ENCODE measurements around the gene MACF1. TPM values are rescaled to one million over a fixed set of nuclear protein-coding genes. Genes with fewer than 3 reads are reported as not detected.

MACF1 gene
- total RNA-seq, 4 donors from 2014 or later, result 78.7 to 139 (median 113) TPM

GRCh38 chr1:39214998-39215873 is 10.7 kb downstream of the MACF1 start:
- no peaks in the 10 kb centered on the region for H3K36me3 ChIP-seq
- H3K4me1 ChIP-seq, result peaks cover 30 to 38% of the 10 kb centered on the region in 2 donors
- peak overlapping the region in 1 of 4 donors; percentile 3 for H3K4me3 ChIP-seq
- H3K9me3 ChIP-seq, result no peaks in the 10 kb centered on the region
- in situ Hi-C loops (cut with MboI; ENCODE audit: low sequenced_read_pairs in 4 of 4) (no loop called here), intact Hi-C loops (cut with DNase I; ENCODE audit: low total_unique reads) (no loop called here)
- TF ChIP-seq CTCF (IDR thresholded peaks at IDR 0.05 in 4 of 5, conservative IDR thresholded peaks at IDR 0.05 in 1 of 5), result no peak
- no peak for TF ChIP-seq POLR2A (IDR thresholded peaks at IDR 0.05)
- ATAC-seq (no peak), DNase-seq (no peak)
- no peaks in the 10 kb centered on the region for H3K27me3 ChIP-seq
- peak overlapping the region in 2 of 4 donors; percentile 18 to 47 for H3K27ac ChIP-seq

DNA sequence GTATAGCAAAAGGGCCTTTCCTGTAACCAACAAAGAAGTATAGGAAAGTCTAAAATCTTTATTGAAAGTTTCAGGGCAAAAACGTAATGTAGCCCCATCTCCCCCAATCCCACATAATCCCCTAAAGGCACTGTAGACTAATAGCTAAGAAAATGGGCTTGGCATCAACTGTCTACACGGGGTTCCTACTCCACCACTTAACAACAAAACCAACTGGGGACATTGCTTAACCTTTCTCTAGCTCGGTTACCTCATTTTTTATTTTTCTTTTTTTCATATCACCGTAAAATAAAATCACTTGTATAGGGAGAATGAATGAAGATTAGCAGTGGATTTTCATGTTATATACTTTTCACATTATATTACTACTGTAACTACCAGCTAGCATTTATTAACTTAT is 12.3 kb downstream of the MACF1 start:
- Histone ChIP-seq H3K27me3 (no peaks in the 10 kb centered on the region), H3K4me1 (peaks cover 30 to 38% of the 10 kb centered on the region in 2 donors), H3K36me3 (no peaks in the 10 kb centered on the region), H3K4me3 (no peak overlapping the region), H3K9me3 (no peaks in the 10 kb centered on the region), H3K27ac (no peak overlapping the region)
- ATAC-seq, result no peak
- TF ChIP-seq POLR2A (IDR thresholded peaks at IDR 0.05), result no peak
- no peak for TF ChIP-seq CTCF (IDR thresholded peaks at IDR 0.05 in 4 of 5, conservative IDR thresholded peaks at IDR 0.05 in 1 of 5)
- DNase-seq, result no peak
- intact Hi-C loops (cut with DNase I; ENCODE audit: low total_unique reads), result no loop called here
- in situ Hi-C loops (cut with MboI; ENCODE audit: low sequenced_read_pairs in 4 of 4), result no loop called here

DNA sequence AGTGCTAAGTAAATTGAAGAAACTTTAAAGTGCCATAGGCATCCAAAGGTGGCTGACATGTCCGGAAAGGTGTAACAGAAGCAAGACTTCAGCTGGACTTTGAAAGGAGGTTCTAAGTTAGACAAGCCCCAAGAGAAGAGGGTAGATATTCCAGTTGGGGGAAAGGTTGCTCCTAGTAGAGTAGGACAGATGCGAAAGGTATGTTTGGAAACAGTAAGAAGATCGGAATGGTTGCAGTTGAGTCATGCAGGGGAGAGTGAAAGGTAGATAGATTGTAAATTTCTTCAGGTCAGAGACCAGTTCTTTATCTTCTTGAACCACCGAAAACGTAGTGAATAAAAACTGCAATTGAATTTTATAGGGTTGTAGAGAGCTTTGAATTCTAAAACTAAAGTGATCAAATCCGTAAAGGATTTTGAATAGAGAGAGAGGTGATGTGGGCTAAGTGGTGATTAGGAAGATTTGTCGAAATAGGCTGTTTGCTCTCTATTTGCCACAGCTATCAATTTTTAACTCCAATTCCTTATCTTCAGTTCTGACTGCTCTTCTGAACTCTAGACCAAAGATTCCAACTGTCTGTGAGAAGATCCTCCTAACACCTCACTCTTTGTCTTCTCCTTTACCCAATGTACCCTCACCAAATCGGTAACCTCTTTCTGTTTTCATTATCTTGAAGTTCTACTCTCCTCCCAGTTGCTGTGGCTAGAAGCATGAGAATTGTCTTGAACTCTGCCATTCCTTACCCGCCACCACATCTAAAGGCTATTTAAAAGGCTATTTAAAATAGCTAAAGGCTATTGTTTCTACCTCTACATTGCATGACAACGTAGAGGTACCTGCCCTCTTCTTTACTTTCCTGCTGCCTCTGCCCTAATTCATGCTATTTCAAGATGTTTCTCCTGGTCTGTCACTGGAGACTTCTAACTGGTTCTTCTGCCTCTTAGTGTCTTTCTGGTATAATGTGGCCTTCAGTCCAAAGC is 16.7 kb downstream of the MACF1 start:
- H3K27me3 ChIP-seq, result no peaks in the 10 kb centered on the region
- peaks cover 6 to 13% of the 10 kb centered on the region in 2 donors for H3K4me1 ChIP-seq
- DNase-seq, result no peak
- H3K9me3 ChIP-seq, result no peaks in the 10 kb centered on the region
- no peak for ATAC-seq
- H3K36me3 ChIP-seq, result no peaks in the 10 kb centered on the region
- TF ChIP-seq POLR2A (IDR thresholded peaks at IDR 0.05), result no peak
- TF ChIP-seq CTCF (IDR thresholded peaks at IDR 0.05 in 4 of 5, conservative IDR thresholded peaks at IDR 0.05 in 1 of 5), result no peak
- intact Hi-C loops (cut with DNase I; ENCODE audit: low total_unique reads), result no loop called here
- in situ Hi-C loops (cut with MboI; ENCODE audit: low sequenced_read_pairs in 4 of 4), result no loop called here
- no peak overlapping the region for H3K27ac ChIP-seq
- no peak overlapping the region for H3K4me3 ChIP-seq

DNA sequence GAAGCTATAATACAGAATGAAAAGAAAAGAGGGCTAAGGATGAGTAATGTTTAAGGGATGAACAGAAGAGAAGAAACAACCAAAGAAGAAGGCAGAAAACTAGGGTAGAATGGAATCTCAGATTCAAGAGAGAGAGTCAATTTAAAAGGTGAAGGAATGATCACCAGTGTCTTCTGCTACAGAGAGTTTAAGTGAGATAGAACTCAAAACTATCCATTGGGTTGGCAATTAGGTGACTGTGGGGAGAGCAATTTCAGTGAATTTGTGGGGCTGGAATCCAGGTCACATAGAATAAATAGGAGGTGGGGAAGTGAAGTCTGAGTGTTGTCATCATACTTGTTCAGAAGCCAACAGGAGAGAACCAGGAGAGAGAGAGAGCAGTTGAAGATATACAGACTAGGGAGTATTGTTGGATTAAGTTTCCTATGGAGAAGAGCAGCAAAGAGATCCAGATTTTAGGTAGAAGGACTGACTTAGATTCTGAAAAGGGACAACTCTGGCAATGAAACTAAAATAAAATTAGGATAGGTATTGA is 19.9 kb downstream of the MACF1 start:
- TF ChIP-seq POLR2A (IDR thresholded peaks at IDR 0.05), result no peak
- no peak for TF ChIP-seq CTCF (IDR thresholded peaks at IDR 0.05 in 4 of 5, conservative IDR thresholded peaks at IDR 0.05 in 1 of 5)
- Histone ChIP-seq H3K27me3 (no peaks in the 10 kb centered on the region), H3K36me3 (no peaks in the 10 kb centered on the region), H3K27ac (no peak overlapping the region), H3K4me3 (no peak overlapping the region), H3K9me3 (no peaks in the 10 kb centered on the region), H3K4me1 (peaks cover 0 to 9% of the 10 kb centered on the region in 2 donors)
- no peak for DNase-seq
- intact Hi-C loops (cut with DNase I; ENCODE audit: low total_unique reads) (no loop called here), in situ Hi-C loops (cut with MboI; ENCODE audit: low sequenced_read_pairs in 4 of 4) (no loop called here)
- no peak for ATAC-seq

Measured in gastrocnemius medialis (tissue), 4 donors.